ENCODE data around the gene PPT2.
A peak's percentile ranks its signal among the peaks of the same experiment; 100 is the strongest.

Gene PPT2

DNA sequence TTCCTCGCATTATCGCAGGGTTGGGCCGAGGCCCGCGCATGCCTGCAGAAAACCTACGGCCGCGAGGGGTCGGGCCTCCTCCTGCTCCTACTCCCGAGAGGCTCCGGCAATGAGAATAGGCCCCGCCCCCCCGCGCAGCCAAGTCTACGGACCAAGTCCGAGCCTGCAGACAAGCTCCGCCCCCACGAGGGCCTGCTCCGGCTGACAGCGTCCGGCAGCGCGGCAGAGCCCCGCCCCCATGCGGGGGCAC, 41.6 kb downstream of the PPT2 start:
- H3K79me1 ChIP-seq (ENCODE audit: low read depth, low read length): no peaks in the 10 kb centered on the region
- no peaks in the 10 kb centered on the region for H3K9me3 ChIP-seq (replicated peaks in 1 of 2; ENCODE audit: control insufficient read depth in 2 of 2, insufficient read depth in 1 of 2, low read depth in 1 of 2, low read length in 2 of 2)
- H3K27me3 ChIP-seq (ENCODE audit: control insufficient read depth in 3 of 3, insufficient read depth in 3 of 3, low read depth in 1 of 3, low read length in 3 of 3): no peaks in the 10 kb centered on the region
- H3K9ac ChIP-seq (ENCODE audit: low read depth, low read length, poor library complexity): no peak overlapping the region
- no peak overlapping the region for H2BK120ac ChIP-seq (ENCODE audit: low read depth, low read length)
- H3K4me3 ChIP-seq (ENCODE audit: low read length in 2 of 2): peak overlapping the region in 1 of 2 donors; percentile 61
- H2AK5ac ChIP-seq (ENCODE audit: low read depth, low read length): no peak overlapping the region
- H2BK12ac ChIP-seq (ENCODE audit: low read length): no peak overlapping the region
- WGBS, 2 donors (ENCODE audit: extremely low coverage in 2 of 2, insufficient read length in 2 of 2, insufficient replicate concordance in 1 of 2): no CpG with 5 or more reads among the region's 25 CpGs
- H3K36me3 ChIP-seq (replicated peaks in 1 of 2; ENCODE audit: control insufficient read depth in 2 of 2, insufficient read depth in 2 of 2, low read length in 2 of 2): no peaks in the 10 kb centered on the region
- peak; percentile 100 for DNase-seq (ENCODE audit: low spot score)
- H3K27ac ChIP-seq (replicated peaks; ENCODE audit: low read length): peak overlapping the region; percentile 100
- peaks cover 32 to 33% of the 10 kb centered on the region in 2 donors for H3K4me1 ChIP-seq (ENCODE audit: control insufficient read depth in 2 of 2, insufficient read depth in 1 of 2, low read depth in 1 of 2, low read length in 2 of 2)
- no peak overlapping the region for H4K8ac ChIP-seq (ENCODE audit: low read depth, low read length)
- peak overlapping the region; percentile 100 for H3K23ac ChIP-seq (ENCODE audit: low read depth, low read length, poor library complexity)
- no peak overlapping the region for H2AFZ ChIP-seq (ENCODE audit: low read length)
- no peak overlapping the region for H3K14ac ChIP-seq (ENCODE audit: low read length)
- no peak overlapping the region for H3K4ac ChIP-seq (ENCODE audit: low read length)
- H4K91ac ChIP-seq (ENCODE audit: low read depth, low read length, poor library complexity): no peak overlapping the region
- no peak overlapping the region for H3K4me2 ChIP-seq (ENCODE audit: insufficient read depth, low read length, poor library complexity, severe bottlenecking)
- H3K18ac ChIP-seq (ENCODE audit: low read length): no peak overlapping the region
- peak overlapping the region; percentile 100 for H2BK5ac ChIP-seq (ENCODE audit: low read length)
- no peak overlapping the region for H2BK15ac ChIP-seq (ENCODE audit: low read length)

- Histone ChIP-seq H4K8ac (ENCODE audit: low read depth, low read length) (peak overlapping the region; percentile 97), H3K9ac (ENCODE audit: low read depth, low read length, poor library complexity) (peak overlapping the region; percentile 100), H3K18ac (ENCODE audit: low read length) (peak overlapping the region; percentile 100), H3K4ac (ENCODE audit: low read length) (peak overlapping the region; percentile 100), H3K9me3 (replicated peaks in 1 of 2; ENCODE audit: control insufficient read depth in 2 of 2, insufficient read depth in 1 of 2, low read depth in 1 of 2, low read length in 2 of 2) (no peaks in the 10 kb centered on the region), H2BK120ac (ENCODE audit: low read depth, low read length) (peak overlapping the region; percentile 93), H3K23ac (ENCODE audit: low read depth, low read length, poor library complexity) (peak overlapping the region; percentile 100), H2AFZ (ENCODE audit: low read length) (peak overlapping the region; percentile 79), H3K27me3 (ENCODE audit: control insufficient read depth in 3 of 3, insufficient read depth in 3 of 3, low read depth in 1 of 3, low read length in 3 of 3) (no peaks in the 10 kb centered on the region), H2BK12ac (ENCODE audit: low read length) (peak overlapping the region; percentile 98), H3K4me1 (ENCODE audit: control insufficient read depth in 2 of 2, insufficient read depth in 1 of 2, low read depth in 1 of 2, low read length in 2 of 2) (peaks cover 28 to 30% of the 10 kb centered on the region in 2 donors), H2BK5ac (ENCODE audit: low read length) (peak overlapping the region; percentile 100), H4K91ac (ENCODE audit: low read depth, low read length, poor library complexity) (peak overlapping the region; percentile 99), H2BK15ac (ENCODE audit: low read length) (peak overlapping the region; percentile 100), H3K36me3 (replicated peaks in 1 of 2; ENCODE audit: control insufficient read depth in 2 of 2, insufficient read depth in 2 of 2, low read length in 2 of 2) (no peaks in the 10 kb centered on the region), H3K14ac (ENCODE audit: low read length) (no peak overlapping the region), H3K4me3 (ENCODE audit: low read length in 2 of 2) (peak overlapping the region; percentile 61 to 92), H2AK5ac (ENCODE audit: low read depth, low read length) (peak overlapping the region; percentile 100), H3K4me2 (ENCODE audit: insufficient read depth, low read length, poor library complexity, severe bottlenecking) (peak overlapping the region; percentile 89), H3K27ac (replicated peaks; ENCODE audit: low read length) (peak overlapping the region; percentile 100), H3K79me1 (ENCODE audit: low read depth, low read length) (no peaks in the 10 kb centered on the region)
- WGBS, 2 donors (ENCODE audit: extremely low coverage in 2 of 2, insufficient read length in 2 of 2, insufficient replicate concordance in 1 of 2): no CpG with 5 or more reads among the region's 58 CpGs
- peak; percentile 84 for DNase-seq (ENCODE audit: low spot score)
Observed at GRCh38 chr6:32195902-32196681, 42.2 kb downstream of the PPT2 start.

- Histone ChIP-seq H3K14ac (ENCODE audit: low read length) (peak overlapping the region; percentile 72), H3K27me3 (ENCODE audit: control insufficient read depth in 3 of 3, insufficient read depth in 3 of 3, low read depth in 1 of 3, low read length in 3 of 3) (no peaks in the 10 kb centered on the region), H3K18ac (ENCODE audit: low read length) (peak overlapping the region; percentile 100), H2AFZ (ENCODE audit: low read length) (peak overlapping the region; percentile 79), H3K23ac (ENCODE audit: low read depth, low read length, poor library complexity) (peak overlapping the region; percentile 68), H3K4me1 (ENCODE audit: control insufficient read depth in 2 of 2, insufficient read depth in 1 of 2, low read depth in 1 of 2, low read length in 2 of 2) (peaks cover 23 to 24% of the 10 kb centered on the region in 2 donors), H3K9me3 (replicated peaks in 1 of 2; ENCODE audit: control insufficient read depth in 2 of 2, insufficient read depth in 1 of 2, low read depth in 1 of 2, low read length in 2 of 2) (no peaks in the 10 kb centered on the region), H2BK120ac (ENCODE audit: low read depth, low read length) (peak overlapping the region; percentile 95), H3K36me3 (replicated peaks in 1 of 2; ENCODE audit: control insufficient read depth in 2 of 2, insufficient read depth in 2 of 2, low read length in 2 of 2) (no peaks in the 10 kb centered on the region), H2BK5ac (ENCODE audit: low read length) (peak overlapping the region; percentile 100), H3K9ac (ENCODE audit: low read depth, low read length, poor library complexity) (peak overlapping the region; percentile 89), H4K8ac (ENCODE audit: low read depth, low read length) (peak overlapping the region; percentile 97), H2BK12ac (ENCODE audit: low read length) (peak overlapping the region; percentile 98), H4K91ac (ENCODE audit: low read depth, low read length, poor library complexity) (peak overlapping the region; percentile 97), H2AK5ac (ENCODE audit: low read depth, low read length) (peak overlapping the region; percentile 99), H3K4me2 (ENCODE audit: insufficient read depth, low read length, poor library complexity, severe bottlenecking) (peak overlapping the region; percentile 89), H2BK15ac (ENCODE audit: low read length) (peak overlapping the region; percentile 100), H3K79me1 (ENCODE audit: low read depth, low read length) (no peaks in the 10 kb centered on the region), H3K4me3 (ENCODE audit: low read length in 2 of 2) (peak overlapping the region; percentile 56 to 61), H3K4ac (ENCODE audit: low read length) (peak overlapping the region; percentile 96), H3K27ac (replicated peaks; ENCODE audit: low read length) (peak overlapping the region; percentile 100)
- no CpG with 5 or more reads among the region's 28 CpGs for WGBS, 2 donors (ENCODE audit: extremely low coverage in 2 of 2, insufficient read length in 2 of 2, insufficient replicate concordance in 1 of 2)
- DNase-seq (ENCODE audit: low spot score): no peak
Observed at GRCh38 chr6:32196682-32197616, 43.0 kb downstream of the PPT2 start.

DNA sequence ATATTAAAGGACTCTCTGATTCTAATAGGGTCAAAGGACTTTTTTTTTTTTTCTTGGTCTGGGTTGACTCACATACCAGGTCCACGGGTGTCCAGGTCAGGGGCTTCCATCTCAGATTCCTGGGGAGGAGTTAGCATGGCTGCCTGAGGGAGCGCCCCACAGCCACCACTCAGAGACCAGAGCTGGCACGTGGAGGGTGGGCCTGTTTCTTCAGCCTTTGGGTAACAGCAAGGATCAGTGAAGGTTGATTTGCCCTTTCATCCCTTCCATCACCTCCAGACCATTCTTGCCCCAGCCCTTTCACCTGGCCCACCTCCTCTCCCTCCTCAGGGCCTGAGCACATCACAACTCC, 44.4 kb downstream of the PPT2 start:
- Histone ChIP-seq H3K14ac (ENCODE audit: low read length) (no peak overlapping the region), H3K36me3 (replicated peaks in 1 of 2; ENCODE audit: control insufficient read depth in 2 of 2, insufficient read depth in 2 of 2, low read length in 2 of 2) (no peaks in the 10 kb centered on the region), H4K91ac (ENCODE audit: low read depth, low read length, poor library complexity) (no peak overlapping the region), H2AFZ (ENCODE audit: low read length) (no peak overlapping the region), H2AK5ac (ENCODE audit: low read depth, low read length) (peak overlapping the region; percentile 15), H3K23ac (ENCODE audit: low read depth, low read length, poor library complexity) (peak overlapping the region; percentile 34), H2BK120ac (ENCODE audit: low read depth, low read length) (peak overlapping the region; percentile 65), H4K8ac (ENCODE audit: low read depth, low read length) (peak overlapping the region; percentile 20), H3K18ac (ENCODE audit: low read length) (peak overlapping the region; percentile 7), H3K4me1 (ENCODE audit: control insufficient read depth in 2 of 2, insufficient read depth in 1 of 2, low read depth in 1 of 2, low read length in 2 of 2) (peaks cover 15 to 21% of the 10 kb centered on the region in 2 donors), H3K4me2 (ENCODE audit: insufficient read depth, low read length, poor library complexity, severe bottlenecking) (no peak overlapping the region), H3K79me1 (ENCODE audit: low read depth, low read length) (no peaks in the 10 kb centered on the region), H3K9ac (ENCODE audit: low read depth, low read length, poor library complexity) (peak overlapping the region; percentile 24), H3K9me3 (replicated peaks in 1 of 2; ENCODE audit: control insufficient read depth in 2 of 2, insufficient read depth in 1 of 2, low read depth in 1 of 2, low read length in 2 of 2) (no peaks in the 10 kb centered on the region), H2BK12ac (ENCODE audit: low read length) (peak overlapping the region; percentile 33), H3K27me3 (ENCODE audit: control insufficient read depth in 3 of 3, insufficient read depth in 3 of 3, low read depth in 1 of 3, low read length in 3 of 3) (no peaks in the 10 kb centered on the region), H2BK15ac (ENCODE audit: low read length) (no peak overlapping the region), H3K4ac (ENCODE audit: low read length) (no peak overlapping the region), H3K27ac (replicated peaks; ENCODE audit: low read length) (no peak overlapping the region), H3K4me3 (ENCODE audit: low read length in 2 of 2) (no peak overlapping the region), H2BK5ac (ENCODE audit: low read length) (no peak overlapping the region)
- WGBS, 2 donors (ENCODE audit: extremely low coverage in 2 of 2, insufficient read length in 2 of 2, insufficient replicate concordance in 1 of 2): no CpG with 5 or more reads among the region's 3 CpGs
- DNase-seq (ENCODE audit: low spot score): no peak
